HTR-8/SVneo (cell line): ENCODE results near the gene VSTM4.

Experiments used
- DNase-seq: peaks from one replicate; pipeline ENCODE4 v3.0.0; 2011; ENCODE audit warnings: low spot score, mixed read lengths; ENCODE audit not compliant: insufficient read length
- FAIRE-seq: peaks from 2 replicates; lab custom pipeline; 2011; peaks lifted over from hg19 to GRCh38; lab: Jason Lieb, UNC

The VSTM4 gene

GRCh38 chr10:49119746-49120145, 4.4 kb upstream of the VSTM4 start:
- DNase-seq (no peak), FAIRE-seq (no peak)

- FAIRE-seq (no peak), DNase-seq (no peak)
These were observed 3.2 kb upstream of the VSTM4 start for GRCh38 chr10:49118430-49119074.

- DNase-seq (no peak), FAIRE-seq (no peak)
These were observed 2.2 kb upstream of the VSTM4 start for GRCh38 chr10:49117376-49118070.

GRCh38 chr10:49116509-49117375, 1.4 kb upstream of the VSTM4 start:
- FAIRE-seq (no peak), DNase-seq (no peak)

- DNase-seq (no peak), FAIRE-seq (no peak)
These were observed 630 bp upstream of the VSTM4 start for GRCh38 chr10:49115796-49116508.

GRCh38 chr10:49114718-49115014, 656 bp downstream of the VSTM4 start:
- DNase-seq (no peak), FAIRE-seq (no peak)

GRCh38 chr10:49113741-49114141, 1.6 kb downstream of the VSTM4 start:
- no peak for FAIRE-seq
- no peak for DNase-seq

- no peak for FAIRE-seq
- DNase-seq: no peak
These were observed 2.5 kb downstream of the VSTM4 start for GRCh38 chr10:49112851-49113250.

GRCh38 chr10:49112098-49112497, 3.2 kb downstream of the VSTM4 start:
- DNase-seq (no peak), FAIRE-seq (no peak)

GRCh38 chr10:49111320-49111698, 4.0 kb downstream of the VSTM4 start:
- DNase-seq (no peak), FAIRE-seq (no peak)

GRCh38 chr10:49110684-49111319, 4.5 kb downstream of the VSTM4 start:
- FAIRE-seq (no peak), DNase-seq (no peak)

GRCh38 chr10:49109669-49110340, 5.5 kb downstream of the VSTM4 start:
- DNase-seq (no peak), FAIRE-seq (no peak)

- no peak for FAIRE-seq
- DNase-seq: no peak
These were observed 6.7 kb downstream of the VSTM4 start for GRCh38 chr10:49108656-49109055.

GRCh38 chr10:49107887-49108267, 7.4 kb downstream of the VSTM4 start:
- DNase-seq (no peak), FAIRE-seq (no peak)

- DNase-seq (no peak), FAIRE-seq (no peak)
These were observed 8.0 kb downstream of the VSTM4 start for GRCh38 chr10:49107111-49107886.

- DNase-seq (no peak), FAIRE-seq (no peak)
These were observed 8.9 kb downstream of the VSTM4 start for GRCh38 chr10:49106451-49106850.

GRCh38 chr10:49105076-49105475, 10.2 kb downstream of the VSTM4 start:
- no peak for FAIRE-seq
- no peak for DNase-seq

- no peak for FAIRE-seq
- no peak for DNase-seq
These were observed 11.0 kb downstream of the VSTM4 start for GRCh38 chr10:49104323-49104722.

- no peak for FAIRE-seq
- DNase-seq: no peak
These were observed 11.6 kb downstream of the VSTM4 start for GRCh38 chr10:49103761-49104160.
